ENCODE data around the gene UCN3. TPM values are rescaled to one million over a fixed set of nuclear protein-coding genes. Genes with fewer than 3 reads are reported as not detected.

UCN3 gene, protein sequence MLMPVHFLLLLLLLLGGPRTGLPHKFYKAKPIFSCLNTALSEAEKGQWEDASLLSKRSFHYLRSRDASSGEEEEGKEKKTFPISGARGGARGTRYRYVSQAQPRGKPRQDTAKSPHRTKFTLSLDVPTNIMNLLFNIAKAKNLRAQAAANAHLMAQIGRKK
- not detected in 2 replicates for total RNA-seq (2014; rRNA removed; shearing (Covaris generic))
- not detected in 2 replicates for polyA plus RNA-seq (2016; fragmentation: Nextera tagmentation; extraction: Ambion mirVana)

DNA sequence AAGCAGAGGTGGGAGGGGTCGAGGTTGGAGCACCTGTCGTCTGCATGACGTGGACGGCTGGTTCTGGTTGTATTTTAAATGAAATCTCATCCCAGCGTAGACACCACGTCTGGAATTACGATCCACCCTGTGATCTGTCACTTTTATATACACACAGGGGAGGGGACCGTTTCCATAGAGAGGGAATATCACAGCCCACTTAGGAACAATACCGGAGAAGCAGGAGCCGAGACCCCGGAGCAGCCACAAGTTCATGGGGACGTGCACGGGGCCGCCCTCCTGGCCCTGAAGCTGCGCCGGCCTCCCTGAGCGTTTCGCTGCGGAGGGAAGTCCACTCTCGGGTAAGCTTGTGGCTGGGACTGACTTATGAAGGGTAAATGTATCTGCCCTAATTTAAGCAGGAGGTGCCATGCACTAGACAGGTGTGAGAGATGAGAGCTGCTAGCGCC lies at the start of gene UCN3:
Gene UCN3, plus strand, starts transcription at position 77 of the 449 bp plus-strand sequence. CDS start 8,755 bp downstream, outside the sequence.
- no peaks in the 10 kb centered on the region for H3K4me1 ChIP-seq (ENCODE audit: insufficient read depth)
- DNase-seq = no peak
- H3K4me3 ChIP-seq = no peak within 1 kb of the TSS
- no peaks in the 10 kb centered on the region for H3K9me2 ChIP-seq (ENCODE audit: insufficient read depth)
- H4K20me1 ChIP-seq (ENCODE audit: insufficient read depth) = no peaks in the 10 kb centered on the region
- no peak within 1 kb of the TSS for H3K4me2 ChIP-seq (ENCODE audit: unreplicated experiment)
- peaks cover 42% of the 10 kb centered on the region for H3K27me3 ChIP-seq (replicated peaks; ENCODE audit: insufficient read depth)
- no peaks in the 10 kb centered on the region for H3K79me2 ChIP-seq (ENCODE audit: insufficient read depth)
- in situ Hi-C loops (cut with MboI) = no loop called here
- H3K9ac ChIP-seq = no peak within 1 kb of the TSS
- no peaks in the 10 kb centered on the region for H3K36me3 ChIP-seq (ENCODE audit: low read depth)
- 35 to 38% methylated on average over 21 of the region's 21 CpGs for WGBS, 2 experiments (ENCODE audit: low coverage in 1 of 2, low lambda C conversion rate in 2 of 2, missing lambda C conversion rate in 2 of 2)
- H2AFZ ChIP-seq = no peak within 1 kb of the TSS
- H3F3A ChIP-seq (ENCODE audit: insufficient read depth) = peaks cover 5% of the 10 kb centered on the region
- H3K27ac ChIP-seq = no peak within 1 kb of the TSS
- no peaks in the 10 kb centered on the region for H3K9me3 ChIP-seq (ENCODE audit: low read depth)
- TF ChIP-seq EZH2 (IDR thresholded peaks at IDR 0.05; ENCODE audit: insufficient read depth, poor library complexity, severe bottlenecking) = no peak
- TF ChIP-seq EZH2phosphoT487 (IDR thresholded peaks at IDR 0.05; ENCODE audit: insufficient read depth, low read depth) = no peak

DNA sequence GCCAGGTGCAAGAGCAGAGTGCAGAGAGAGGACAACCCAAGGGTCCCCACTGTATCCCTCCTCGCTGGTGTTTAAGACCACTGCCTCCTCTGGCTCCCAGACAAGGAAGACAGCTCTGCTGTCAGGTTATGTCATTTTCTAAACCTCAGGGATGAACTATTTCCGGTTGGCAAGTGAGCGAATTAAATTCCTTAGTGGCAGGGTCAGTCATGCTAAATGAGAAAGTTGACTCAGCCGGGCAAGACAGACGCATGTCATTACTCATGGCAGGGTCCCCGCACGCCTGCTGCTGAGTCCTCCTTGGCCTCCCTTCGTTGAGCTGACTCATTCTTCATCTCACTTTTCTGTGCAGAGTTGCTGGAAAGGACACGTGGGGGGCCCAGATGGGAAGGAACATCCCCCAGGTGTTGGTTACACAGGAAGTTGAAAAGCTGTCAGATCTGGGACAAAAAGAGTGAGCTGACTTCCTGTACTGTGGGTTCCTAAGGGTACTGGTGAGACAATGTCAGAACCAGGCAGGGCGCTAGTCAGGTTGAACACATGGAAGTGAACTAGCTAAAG lies 47.1 kb upstream of the UCN3 start:
- Histone ChIP-seq H3K27me3 (replicated peaks; ENCODE audit: insufficient read depth) (no peaks in the 10 kb centered on the region), H3K27ac (no peak overlapping the region), H3K9me3 (ENCODE audit: low read depth) (no peaks in the 10 kb centered on the region), H3K4me1 (ENCODE audit: insufficient read depth) (peaks cover 9% of the 10 kb centered on the region; the same call in 1 of the 2 replicates), H3K9ac (no peak overlapping the region), H4K20me1 (ENCODE audit: insufficient read depth) (no peaks in the 10 kb centered on the region), H3K4me3 (no peak overlapping the region), H3K4me2 (ENCODE audit: unreplicated experiment) (no peak overlapping the region), H3F3A (ENCODE audit: insufficient read depth) (0 out of 2 replicates have a peak, but pooled peaks cover 8% of the 10 kb centered on the region), H3K36me3 (ENCODE audit: low read depth) (no peaks in the 10 kb centered on the region), H3K79me2 (ENCODE audit: insufficient read depth) (no peaks in the 10 kb centered on the region), H2AFZ (no peak overlapping the region), H3K9me2 (ENCODE audit: insufficient read depth) (no peaks in the 10 kb centered on the region)
- in situ Hi-C loops (cut with MboI) = no loop called here
- WGBS, 2 experiments (ENCODE audit: low coverage in 1 of 2, low lambda C conversion rate in 2 of 2, missing lambda C conversion rate in 2 of 2) = 19 to 21% methylated on average over 10 of the region's 10 CpGs
- TF ChIP-seq EZH2 (IDR thresholded peaks at IDR 0.05; ENCODE audit: insufficient read depth, poor library complexity, severe bottlenecking) (no peak), EZH2phosphoT487 (IDR thresholded peaks at IDR 0.05; ENCODE audit: insufficient read depth, low read depth) (no peak)
- peak; percentile 92 for DNase-seq

DNA sequence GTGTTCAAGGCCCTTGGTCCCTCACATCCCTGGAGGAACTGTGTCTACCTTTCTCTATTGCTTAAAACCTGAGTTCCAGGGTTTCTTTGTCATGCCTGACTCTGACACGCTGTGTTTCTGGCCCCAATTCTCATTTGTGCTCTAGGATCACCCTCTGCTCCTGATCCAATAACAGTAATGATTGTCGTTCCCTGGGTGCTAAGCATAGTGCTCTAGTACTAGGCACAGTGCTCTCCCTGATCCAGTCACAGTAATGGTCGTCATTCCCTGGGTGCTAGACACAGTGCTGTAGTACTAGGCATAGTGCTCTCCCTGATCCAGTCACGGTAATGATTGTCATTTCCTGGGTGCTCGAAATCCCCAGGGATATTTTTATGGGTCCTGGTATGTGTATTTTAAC lies 46.6 kb upstream of the UCN3 start:
- H3K9ac ChIP-seq = no peak overlapping the region
- 92 to 96% methylated on average over 5 of the region's 5 CpGs for WGBS, 2 experiments (ENCODE audit: low coverage in 1 of 2, low lambda C conversion rate in 2 of 2, missing lambda C conversion rate in 2 of 2)
- no peaks in the 10 kb centered on the region for H3K36me3 ChIP-seq (ENCODE audit: low read depth)
- no peak for DNase-seq
- H3K4me2 ChIP-seq (ENCODE audit: unreplicated experiment) = no peak overlapping the region
- no peaks in the 10 kb centered on the region for H3K9me3 ChIP-seq (ENCODE audit: low read depth)
- H3K4me1 ChIP-seq (ENCODE audit: insufficient read depth) = peaks cover 9% of the 10 kb centered on the region; the same call in 1 of the 2 replicates
- H2AFZ ChIP-seq = no peak overlapping the region
- H3K27me3 ChIP-seq (replicated peaks; ENCODE audit: insufficient read depth) = no peaks in the 10 kb centered on the region
- 0 out of 2 replicates have a peak, but pooled peaks cover 8% of the 10 kb centered on the region for H3F3A ChIP-seq (ENCODE audit: insufficient read depth)
- no peak overlapping the region for H3K27ac ChIP-seq
- no peaks in the 10 kb centered on the region for H3K79me2 ChIP-seq (ENCODE audit: insufficient read depth)
- no peaks in the 10 kb centered on the region for H3K9me2 ChIP-seq (ENCODE audit: insufficient read depth)
- in situ Hi-C loops (cut with MboI) = no loop called here
- no peak for TF ChIP-seq EZH2 (IDR thresholded peaks at IDR 0.05; ENCODE audit: insufficient read depth, poor library complexity, severe bottlenecking)
- TF ChIP-seq EZH2phosphoT487 (IDR thresholded peaks at IDR 0.05; ENCODE audit: insufficient read depth, low read depth) = no peak
- H3K4me3 ChIP-seq = no peak overlapping the region
- H4K20me1 ChIP-seq (ENCODE audit: insufficient read depth) = no peaks in the 10 kb centered on the region

DNA sequence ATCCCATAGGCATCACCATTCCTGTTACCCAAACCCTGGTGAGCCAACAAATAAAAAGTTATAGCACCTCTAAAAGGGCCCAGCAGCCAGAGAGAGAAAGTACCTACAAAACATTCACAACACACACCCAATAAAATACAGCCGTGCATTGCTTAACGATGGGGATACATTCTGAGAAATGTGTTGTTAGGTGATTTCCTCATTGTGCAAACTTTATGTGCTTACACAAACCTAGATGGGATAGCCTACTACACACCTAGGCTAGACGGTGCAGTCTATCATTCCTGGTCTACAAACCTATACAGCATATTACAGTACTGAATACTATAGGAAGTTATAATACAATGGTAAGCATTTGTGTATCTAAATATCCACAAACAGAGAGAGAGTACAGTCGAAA lies 44.9 kb upstream of the UCN3 start:
- DNase-seq = no peak
- H3K79me2 ChIP-seq (ENCODE audit: insufficient read depth) = no peaks in the 10 kb centered on the region
- no peaks in the 10 kb centered on the region for H3K9me2 ChIP-seq (ENCODE audit: insufficient read depth)
- H3K4me3 ChIP-seq = no peak overlapping the region
- no peak for TF ChIP-seq EZH2phosphoT487 (IDR thresholded peaks at IDR 0.05; ENCODE audit: insufficient read depth, low read depth)
- no peak for TF ChIP-seq EZH2 (IDR thresholded peaks at IDR 0.05; ENCODE audit: insufficient read depth, poor library complexity, severe bottlenecking)
- peaks cover 9% of the 10 kb centered on the region; the same call in 1 of the 2 replicates for H3K4me1 ChIP-seq (ENCODE audit: insufficient read depth)
- no peak overlapping the region for H2AFZ ChIP-seq
- H3F3A ChIP-seq (ENCODE audit: insufficient read depth) = 0 out of 2 replicates have a peak, but pooled peaks cover 8% of the 10 kb centered on the region
- H3K4me2 ChIP-seq (ENCODE audit: unreplicated experiment) = no peak overlapping the region
- H3K36me3 ChIP-seq (ENCODE audit: low read depth) = no peaks in the 10 kb centered on the region
- H3K27ac ChIP-seq = no peak overlapping the region
- 85 to 88% methylated on average over 4 of the region's 4 CpGs for WGBS, 2 experiments (ENCODE audit: low coverage in 1 of 2, low lambda C conversion rate in 2 of 2, missing lambda C conversion rate in 2 of 2)
- no peak overlapping the region for H3K9ac ChIP-seq
- no peaks in the 10 kb centered on the region for H3K9me3 ChIP-seq (ENCODE audit: low read depth)
- in situ Hi-C loops (cut with MboI) = no loop called here
- no peaks in the 10 kb centered on the region for H4K20me1 ChIP-seq (ENCODE audit: insufficient read depth)
- no peaks in the 10 kb centered on the region; the same call in 1 of the 2 replicates for H3K27me3 ChIP-seq (replicated peaks; ENCODE audit: insufficient read depth)

Measured in GM23248 (cell line).